A549 (cell line): ENCODE results near the gene PIAS4.

Experiments used
- FOSL2 ChIP-seq, 2 experiments: fragments of 450-650 bp in 1 of 2; fragments of >200 bp in 1 of 2; sonication (Bioruptor Twin) in 1 of 2; formaldehyde crosslinking; IDR thresholded peaks; 2 replicates each; pipeline versions ENCODE4 v1.5.0 to v1.6.1; 2016 to 2020; ENCODE audit warnings: mild to moderate bottlenecking in 1 of 2, moderate library complexity in 1 of 2
- HDAC2 ChIP-seq: fragments of 200-600 bp; sonication (generic); IDR thresholded peaks from 2 replicates; pipeline ENCODE4 v1.6.1; 2016
- RNF2 ChIP-seq: fragments of 200-600 bp; sonication (generic); IDR thresholded peaks from 2 replicates; pipeline ENCODE4 v1.6.1; 2016; ENCODE audit warnings: low read depth, mild to moderate bottlenecking, antibody characterized with exemption, moderate library complexity, borderline replicate concordance
- ZC3H11A ChIP-seq: fragments of 450-650 bp; IDR thresholded peaks from 2 replicates; pipeline ENCODE4 v1.6.1; 2014; ENCODE audit warnings: antibody characterized with exemption, mild to moderate bottlenecking
- TF ChIP-seq, protein P1 (sequence below): fragments of 450-650 bp; IDR thresholded peaks from 2 replicates; pipeline ENCODE4 v1.6.1; 2014; ENCODE audit warnings: antibody characterized with exemption
- TF ChIP-seq, protein P2 (sequence below): fragments of >200 bp; sonication (Bioruptor Twin); formaldehyde crosslinking; IDR thresholded peaks from 3 replicates; pipeline ENCODE4 v1.5.1; 2016
- TF ChIP-seq, protein P3 (sequence below): IDR thresholded peaks from 2 replicates; pipeline ENCODE4 v1.6.1; 2012

DNA sequence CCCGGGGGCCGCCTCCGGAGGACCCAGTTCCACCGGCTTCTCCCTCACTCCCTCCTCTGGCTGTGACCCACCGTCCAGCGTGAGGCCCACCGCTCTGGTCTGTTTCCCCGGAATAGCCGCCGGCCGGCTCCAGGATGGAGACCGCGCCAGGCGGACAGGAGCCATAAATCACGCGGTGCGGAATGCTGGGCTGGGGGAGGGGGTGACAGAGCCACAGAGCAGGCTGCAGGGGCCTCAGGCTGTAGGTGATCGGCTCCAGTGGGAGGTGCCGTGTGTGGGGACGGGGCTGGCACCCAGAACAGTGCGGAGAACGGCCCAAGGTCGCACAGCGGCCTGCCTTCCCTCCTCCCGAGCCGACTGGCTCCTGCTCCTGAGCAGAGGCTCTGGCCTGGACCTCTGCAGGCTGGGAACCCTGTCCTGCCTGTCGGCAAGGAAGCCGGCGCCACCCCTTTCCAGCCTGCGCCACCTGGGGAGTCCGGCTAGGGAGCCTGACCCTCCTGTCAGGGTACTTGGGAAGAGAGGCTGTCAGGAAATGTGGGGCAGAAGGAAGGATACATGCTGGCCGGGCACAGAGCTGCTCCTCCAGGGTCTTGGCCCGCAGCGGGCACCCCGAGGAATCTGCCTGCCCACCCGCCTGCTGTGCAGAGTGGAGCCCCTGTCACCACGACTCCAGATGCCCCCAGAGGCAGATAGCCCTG, 8.3 kb downstream of the PIAS4 start:
- TF ChIP-seq, protein P1, sequence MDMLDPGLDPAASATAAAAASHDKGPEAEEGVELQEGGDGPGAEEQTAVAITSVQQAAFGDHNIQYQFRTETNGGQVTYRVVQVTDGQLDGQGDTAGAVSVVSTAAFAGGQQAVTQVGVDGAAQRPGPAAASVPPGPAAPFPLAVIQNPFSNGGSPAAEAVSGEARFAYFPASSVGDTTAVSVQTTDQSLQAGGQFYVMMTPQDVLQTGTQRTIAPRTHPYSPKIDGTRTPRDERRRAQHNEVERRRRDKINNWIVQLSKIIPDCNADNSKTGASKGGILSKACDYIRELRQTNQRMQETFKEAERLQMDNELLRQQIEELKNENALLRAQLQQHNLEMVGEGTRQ = no peak
- TF ChIP-seq ZC3H11A (no peak), FOSL2 (IDR thresholded peaks at IDR 0.05) (no peak), FOSL2 (CRISPR knock-in tag; IDR thresholded peaks at IDR 0.05) (no peak), HDAC2 (no peak), RNF2 (no peak)
- TF ChIP-seq, protein P2, sequence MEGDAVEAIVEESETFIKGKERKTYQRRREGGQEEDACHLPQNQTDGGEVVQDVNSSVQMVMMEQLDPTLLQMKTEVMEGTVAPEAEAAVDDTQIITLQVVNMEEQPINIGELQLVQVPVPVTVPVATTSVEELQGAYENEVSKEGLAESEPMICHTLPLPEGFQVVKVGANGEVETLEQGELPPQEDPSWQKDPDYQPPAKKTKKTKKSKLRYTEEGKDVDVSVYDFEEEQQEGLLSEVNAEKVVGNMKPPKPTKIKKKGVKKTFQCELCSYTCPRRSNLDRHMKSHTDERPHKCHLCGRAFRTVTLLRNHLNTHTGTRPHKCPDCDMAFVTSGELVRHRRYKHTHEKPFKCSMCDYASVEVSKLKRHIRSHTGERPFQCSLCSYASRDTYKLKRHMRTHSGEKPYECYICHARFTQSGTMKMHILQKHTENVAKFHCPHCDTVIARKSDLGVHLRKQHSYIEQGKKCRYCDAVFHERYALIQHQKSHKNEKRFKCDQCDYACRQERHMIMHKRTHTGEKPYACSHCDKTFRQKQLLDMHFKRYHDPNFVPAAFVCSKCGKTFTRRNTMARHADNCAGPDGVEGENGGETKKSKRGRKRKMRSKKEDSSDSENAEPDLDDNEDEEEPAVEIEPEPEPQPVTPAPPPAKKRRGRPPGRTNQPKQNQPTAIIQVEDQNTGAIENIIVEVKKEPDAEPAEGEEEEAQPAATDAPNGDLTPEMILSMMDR = no peak
- TF ChIP-seq, protein P3, sequence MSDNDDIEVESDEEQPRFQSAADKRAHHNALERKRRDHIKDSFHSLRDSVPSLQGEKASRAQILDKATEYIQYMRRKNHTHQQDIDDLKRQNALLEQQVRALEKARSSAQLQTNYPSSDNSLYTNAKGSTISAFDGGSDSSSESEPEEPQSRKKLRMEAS = no peak
